ENCODE data around the gene CD300LB. TPM values are rescaled to one million over a fixed set of nuclear protein-coding genes. Genes with fewer than 3 reads are reported as not detected.

CD300LB gene
- total RNA-seq, 1 experiment from 2014 or later, result not detected

DNA sequence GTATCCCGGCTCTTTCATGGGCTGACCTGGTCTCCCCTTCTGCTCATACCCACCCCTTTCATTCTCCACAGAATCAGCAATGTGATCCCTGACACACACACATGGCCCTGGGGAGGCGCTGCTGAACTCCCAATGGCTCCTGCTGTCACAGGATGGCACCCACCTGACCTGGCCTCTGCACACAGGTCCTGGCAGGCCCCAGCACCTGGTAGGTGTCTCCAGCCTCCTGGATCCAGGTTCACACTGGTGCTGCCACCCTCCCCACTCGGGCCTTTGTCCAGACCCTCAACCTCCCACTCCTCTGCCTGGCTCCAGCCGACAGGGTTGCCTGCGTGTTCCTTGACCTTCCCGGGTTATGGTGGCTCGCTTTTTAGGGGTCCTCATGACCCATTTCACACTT, 16.0 kb upstream of the CD300LB start:
- no peak overlapping the region for H3K56ac ChIP-seq (ENCODE audit: insufficient read length, low read depth, low read length)

More for the DNA sequence above, 16.0 kb upstream of the CD300LB start:
- no peak overlapping the region for H3K4me3 Mint-ChIP-seq
- H3K79me1 ChIP-seq (ENCODE audit: insufficient read depth, low read depth, low read length, poor library complexity, severe bottlenecking), result no peaks in the 10 kb centered on the region
- H3K27ac Mint-ChIP-seq, result no peak overlapping the region
- no peak overlapping the region for H3K9ac ChIP-seq (ENCODE audit: extremely low read depth, insufficient read length, low read length)
- H2BK120ac ChIP-seq (ENCODE audit: low read depth, low read length, poor library complexity, severe bottlenecking), result no peak overlapping the region
- H2BK15ac ChIP-seq (ENCODE audit: low read depth, low read length), result no peak overlapping the region
- H2AK5ac ChIP-seq (ENCODE audit: insufficient read length, low read length), result no peak overlapping the region
- no peak overlapping the region for H2AFZ ChIP-seq (ENCODE audit: low read length)
- H4K5ac ChIP-seq (ENCODE audit: insufficient read length, low read depth, low read length), result no peak overlapping the region
- no peak overlapping the region for H3K23ac ChIP-seq (ENCODE audit: insufficient read length, low read depth, low read length)
- H3K36me3 Mint-ChIP-seq (ENCODE audit: insufficient read depth in 1 of 3, low read depth in 3 of 3), result no peaks in the 10 kb centered on the region
- H3K14ac ChIP-seq (ENCODE audit: insufficient read depth, low read length), result no peak overlapping the region; the same call in 1 of the 2 replicates
- H4K91ac ChIP-seq (ENCODE audit: insufficient read length, low read depth, low read length), result no peak overlapping the region
- H3K9me3 Mint-ChIP-seq, result peaks cover 0 to 2% of the 10 kb centered on the region in 2 experiments; a peak in 1 of 5 replicates
- TF ChIP-seq, protein P1, sequence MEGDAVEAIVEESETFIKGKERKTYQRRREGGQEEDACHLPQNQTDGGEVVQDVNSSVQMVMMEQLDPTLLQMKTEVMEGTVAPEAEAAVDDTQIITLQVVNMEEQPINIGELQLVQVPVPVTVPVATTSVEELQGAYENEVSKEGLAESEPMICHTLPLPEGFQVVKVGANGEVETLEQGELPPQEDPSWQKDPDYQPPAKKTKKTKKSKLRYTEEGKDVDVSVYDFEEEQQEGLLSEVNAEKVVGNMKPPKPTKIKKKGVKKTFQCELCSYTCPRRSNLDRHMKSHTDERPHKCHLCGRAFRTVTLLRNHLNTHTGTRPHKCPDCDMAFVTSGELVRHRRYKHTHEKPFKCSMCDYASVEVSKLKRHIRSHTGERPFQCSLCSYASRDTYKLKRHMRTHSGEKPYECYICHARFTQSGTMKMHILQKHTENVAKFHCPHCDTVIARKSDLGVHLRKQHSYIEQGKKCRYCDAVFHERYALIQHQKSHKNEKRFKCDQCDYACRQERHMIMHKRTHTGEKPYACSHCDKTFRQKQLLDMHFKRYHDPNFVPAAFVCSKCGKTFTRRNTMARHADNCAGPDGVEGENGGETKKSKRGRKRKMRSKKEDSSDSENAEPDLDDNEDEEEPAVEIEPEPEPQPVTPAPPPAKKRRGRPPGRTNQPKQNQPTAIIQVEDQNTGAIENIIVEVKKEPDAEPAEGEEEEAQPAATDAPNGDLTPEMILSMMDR (conservative IDR thresholded peaks at IDR 0.05), result no peak
- no peak overlapping the region for H2BK20ac ChIP-seq (ENCODE audit: low read depth, low read length, poor library complexity, severe bottlenecking)
- H3K18ac ChIP-seq (ENCODE audit: insufficient read length, low read depth, low read length), result no peak overlapping the region
- H3K27ac ChIP-seq (ENCODE audit: insufficient read length, low read depth, low read length), result no peak overlapping the region
- no peaks in the 10 kb centered on the region for H3K27me3 ChIP-seq (ENCODE audit: insufficient read depth, low read length)
- peaks cover 11% of the 10 kb centered on the region for H3K27me3 Mint-ChIP-seq (ENCODE audit: low read depth)
- no peaks in the 10 kb centered on the region for H3K9me3 ChIP-seq (ENCODE audit: control insufficient read depth, low read depth, low read length)
- no peak overlapping the region for H2BK5ac ChIP-seq (ENCODE audit: insufficient read length, low read length)
- no peaks in the 10 kb centered on the region for H4K20me1 ChIP-seq (ENCODE audit: control insufficient read depth, insufficient read depth, insufficient read length)
- no peak overlapping the region for H3K4ac ChIP-seq (ENCODE audit: low read depth, low read length)
- H3T11ph ChIP-seq (ENCODE audit: low read length), result no peak overlapping the region
- no peaks in the 10 kb centered on the region for H3K4me1 Mint-ChIP-seq
- H3K4me2 ChIP-seq (ENCODE audit: insufficient read depth, insufficient read length, low read length), result no peak overlapping the region
- no peaks in the 10 kb centered on the region for H3K79me2 ChIP-seq (ENCODE audit: insufficient read depth, low read length)
- DNase-seq, result no peak
- no peaks in the 10 kb centered on the region for H3K4me1 ChIP-seq (ENCODE audit: insufficient read depth, low read length)
- WGBS (ENCODE audit: extremely low coverage, insufficient read length, low lambda C conversion rate), result no CpG with 5 or more reads among the region's 7 CpGs
- no peak overlapping the region for H4K8ac ChIP-seq (replicated peaks; ENCODE audit: insufficient read length, low read depth, low read length)
- H2BK12ac ChIP-seq (ENCODE audit: insufficient read length, low read depth, low read length), result no peak overlapping the region
- H3K23me2 ChIP-seq (ENCODE audit: insufficient read length, low read depth, low read length, poor library complexity, severe bottlenecking), result no peaks in the 10 kb centered on the region
